DMS53 (cell line): ENCODE results near the gene CATSPERZ.
A peak's percentile ranks its signal among the peaks of the same experiment; 100 is the strongest.

Source experiments
- DNase-seq: peaks from one replicate; lab custom pipeline; 2025; lab: John Stamatoyannopoulos, UW

The CATSPERZ gene

GRCh38 chr11:64264371-64264852 is 35.7 kb upstream of the CATSPERZ start:
- DNase-seq: no peak

- DNase-seq: no peak
These were observed 34.7 kb upstream of the CATSPERZ start for GRCh38 chr11:64265176-64266160.

- no peak for DNase-seq
These were observed 33.8 kb upstream of the CATSPERZ start for GRCh38 chr11:64266339-64266738.

GRCh38 chr11:64267207-64267945 is 32.8 kb upstream of the CATSPERZ start:
- no peak for DNase-seq

- peak; percentile 65 for DNase-seq
These were observed 31.9 kb upstream of the CATSPERZ start for GRCh38 chr11:64268025-64268892.

GRCh38 chr11:64268893-64269539 is 31.1 kb upstream of the CATSPERZ start:
- peak; percentile 86 for DNase-seq

GRCh38 chr11:64269540-64270220 is 30.5 kb upstream of the CATSPERZ start:
- peak; percentile 100 for DNase-seq

- DNase-seq: no peak
These were observed 24.9 kb upstream of the CATSPERZ start for GRCh38 chr11:64275031-64275800.

- no peak for DNase-seq
These were observed 24.3 kb upstream of the CATSPERZ start for GRCh38 chr11:64275841-64276240.

GRCh38 chr11:64276653-64277431 is 23.3 kb upstream of the CATSPERZ start:
- DNase-seq: no peak

- no peak for DNase-seq
These were observed 21.5 kb upstream of the CATSPERZ start for GRCh38 chr11:64278576-64279190.

- DNase-seq: no peak
These were observed 18.0 kb upstream of the CATSPERZ start for GRCh38 chr11:64281957-64282770.

GRCh38 chr11:64283092-64283491 is 17.1 kb upstream of the CATSPERZ start:
- no peak for DNase-seq

GRCh38 chr11:64284048-64284961 is 15.9 kb upstream of the CATSPERZ start, which contains the start of gene BAD:
Gene BAD, minus strand, starts transcription at chr11:64284665. Its CDS starts 297 bp downstream, at chr11:64284368.
- DNase-seq: peak; percentile 97

- peak; percentile 89 for DNase-seq
These were observed 14.9 kb upstream of the CATSPERZ start, which contains the start of gene GPR137 for GRCh38 chr11:64284962-64285884. Gene GPR137, plus strand, starts transcription at chr11:64285848. Its CDS starts 677 bp downstream, at chr11:64286525.
